HTR-8/SVneo (cell line): ENCODE measurements around the gene EML5.
"Not testable (repeated sequence)": the region's sequence is repeated elsewhere in the genome, so short reads cannot be mapped to it uniquely, and the experiment has no call there.

ENCODE experiments used
- DNase-seq: peaks from one replicate; pipeline ENCODE4 v3.0.0; 2011; ENCODE audit warnings: low spot score, mixed read lengths; ENCODE audit not compliant: insufficient read length
- FAIRE-seq: peaks from 2 replicates; lab custom pipeline; 2011; peaks lifted over from hg19 to GRCh38; lab: Jason Lieb, UNC

EML5 gene

GRCh38 chr14:88792473-88793258 lies at the start of gene EML5:
Gene EML5 (minus strand): TSS chr14:88792953. CDS start chr14:88792503, 450 bp downstream.
- DNase-seq (peak; percentile 42), FAIRE-seq (peak; percentile 79)

GRCh38 chr14:88842414-88842813 lies 49.7 kb upstream of the EML5 start:
- DNase-seq (no peak), FAIRE-seq (no peak)

GRCh38 chr14:88841741-88842140 lies 49.0 kb upstream of the EML5 start:
- no peak for DNase-seq
- FAIRE-seq, result no peak

- DNase-seq, result no peak
- no peak for FAIRE-seq
Observed at GRCh38 chr14:88840926-88841325, 48.2 kb upstream of the EML5 start.

GRCh38 chr14:88838015-88838414 lies 45.3 kb upstream of the EML5 start:
- no peak for DNase-seq
- no peak for FAIRE-seq

- FAIRE-seq (no peak), DNase-seq (no peak)
Observed at GRCh38 chr14:88837495-88837894, 44.7 kb upstream of the EML5 start.

- FAIRE-seq, result no peak
Observed at GRCh38 chr14:88835661-88836060, 42.9 kb upstream of the EML5 start.

GRCh38 chr14:88834883-88835431 lies 42.2 kb upstream of the EML5 start:
- FAIRE-seq (no peak), DNase-seq (no peak)

More at GRCh38 chr14:88835661-88836060, 42.9 kb upstream of the EML5 start:
- DNase-seq, result no peak

- DNase-seq, result no peak
Observed at GRCh38 chr14:88831284-88831683, 38.5 kb upstream of the EML5 start.

GRCh38 chr14:88829685-88830302 lies 37.0 kb upstream of the EML5 start:
- DNase-seq (no peak), FAIRE-seq (no peak)

More at GRCh38 chr14:88831284-88831683, 38.5 kb upstream of the EML5 start:
- no peak for FAIRE-seq

- DNase-seq (no peak), FAIRE-seq (no peak)
Observed at GRCh38 chr14:88829188-88829587, 36.4 kb upstream of the EML5 start.

- DNase-seq, result no peak
- no peak for FAIRE-seq
Observed at GRCh38 chr14:88825503-88825902, 32.8 kb upstream of the EML5 start.

GRCh38 chr14:88825078-88825458 lies 32.3 kb upstream of the EML5 start:
- DNase-seq (peak; percentile 11), FAIRE-seq (no peak)

GRCh38 chr14:88824314-88825077 lies 31.7 kb upstream of the EML5 start, which contains the start of gene TTC8:
Gene TTC8 (plus strand): TSS chr14:88824651. CDS start chr14:88824708, 57 bp downstream.
- peak; percentile 85 for DNase-seq
- peak; percentile 57 for FAIRE-seq

GRCh38 chr14:88823968-88824313 lies 31.2 kb upstream of the EML5 start:
- DNase-seq, result no peak
- FAIRE-seq, result no peak

GRCh38 chr14:88821888-88822287 lies 29.1 kb upstream of the EML5 start:
- no peak for FAIRE-seq
- DNase-seq, result no peak

GRCh38 chr14:88821378-88821777 lies 28.6 kb upstream of the EML5 start:
- FAIRE-seq (no peak), DNase-seq (no peak)

- FAIRE-seq, result not testable (repeated sequence)
Observed at GRCh38 chr14:88819674-88820073, 26.9 kb upstream of the EML5 start.

GRCh38 chr14:88818018-88818417 lies 25.3 kb upstream of the EML5 start:
- DNase-seq, result no peak
- no peak for FAIRE-seq

More at GRCh38 chr14:88819674-88820073, 26.9 kb upstream of the EML5 start:
- not testable (repeated sequence) for DNase-seq

GRCh38 chr14:88815980-88816379 lies 23.2 kb upstream of the EML5 start:
- FAIRE-seq (no peak), DNase-seq (no peak)

- DNase-seq (no peak), FAIRE-seq (no peak)
Observed at GRCh38 chr14:88808359-88808758, 15.6 kb upstream of the EML5 start.
